H7 (cell line): Measurements from ENCODE around the gene TSHR. TPM values are rescaled to one million over a fixed set of nuclear protein-coding genes. Genes with fewer than 3 reads are reported as not detected.
"Not testable (repeated sequence)": the region's sequence is repeated elsewhere in the genome, so short reads cannot be mapped to it uniquely, and the experiment has no call there.

Source experiments
- DNase-seq: peaks from one replicate; pipeline ENCODE4 v3.0.0; 2012
- H3K27me3 ChIP-seq: 2 replicates; pipeline ENCODE4 v1.6.0; 2011; ENCODE audit warnings: mild to moderate bottlenecking, low read length; ENCODE audit not compliant: control insufficient read depth, insufficient read depth
- H3K36me3 ChIP-seq: replicated peaks from 2 replicates; pipeline ENCODE4 v1.5.1; 2011; ENCODE audit warnings: low read length; ENCODE audit not compliant: control insufficient read depth, insufficient read depth
- H3K4me3 ChIP-seq: 2 replicates; pipeline ENCODE4 v1.5.1; 2011; ENCODE audit warnings: low read depth, mild to moderate bottlenecking, control low read depth, low read length, moderate library complexity; ENCODE audit not compliant: insufficient read depth
- total RNA-seq: library from RNA; depleted of rRNA; stranded (reverse); fragments of >200 nt; shearing (Covaris generic); gene quantifications from 2 replicates; pipeline ENCODE4 v1.2.3, GENCODE V29; 2014

TSHR gene
- total RNA-seq, 1 experiment from 2014 or later: not detected

DNA sequence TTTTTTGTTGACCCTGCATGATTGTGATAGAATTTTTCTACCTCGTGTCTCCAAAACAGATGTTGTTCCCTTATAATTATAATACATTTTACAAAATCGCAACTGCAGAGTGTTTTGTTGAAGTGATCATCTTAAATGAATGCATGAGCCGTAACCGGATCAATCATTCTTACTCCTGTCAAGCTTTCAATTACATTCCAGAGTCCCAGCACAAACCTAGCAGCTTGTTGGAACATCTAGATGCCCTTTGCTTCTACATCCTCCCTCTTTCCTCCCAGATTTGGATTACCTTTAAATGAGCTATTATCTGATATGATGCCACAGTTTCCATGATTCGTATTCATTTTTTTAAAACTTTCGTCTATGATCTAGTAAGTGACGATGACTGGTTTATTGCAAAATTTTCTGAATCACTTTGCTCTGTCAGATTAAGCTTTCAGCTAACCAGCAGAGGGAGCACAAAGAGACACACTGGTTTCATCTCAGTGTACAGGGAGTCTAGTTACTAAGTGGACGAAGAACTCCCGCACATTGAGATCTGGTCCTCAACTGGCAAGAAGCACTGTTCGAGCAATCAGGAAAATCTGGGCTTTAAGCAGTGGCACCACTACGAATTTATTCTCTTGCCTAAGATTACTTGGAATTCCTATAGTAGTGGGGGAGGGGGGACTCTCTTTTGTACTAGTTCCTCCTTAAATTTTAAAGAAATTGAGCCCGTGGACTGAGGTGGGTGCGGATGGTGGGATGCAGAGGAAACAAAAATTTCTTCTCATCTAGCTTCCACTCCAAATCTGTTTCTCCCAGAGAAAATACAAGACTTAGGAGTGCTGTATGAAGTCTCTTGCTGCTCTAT, 40.9 kb downstream of the TSHR start:
- Histone ChIP-seq H3K4me3 (no peak overlapping the region), H3K27me3 (no peaks in the 10 kb centered on the region)
- peak; percentile 22 for DNase-seq

DNA sequence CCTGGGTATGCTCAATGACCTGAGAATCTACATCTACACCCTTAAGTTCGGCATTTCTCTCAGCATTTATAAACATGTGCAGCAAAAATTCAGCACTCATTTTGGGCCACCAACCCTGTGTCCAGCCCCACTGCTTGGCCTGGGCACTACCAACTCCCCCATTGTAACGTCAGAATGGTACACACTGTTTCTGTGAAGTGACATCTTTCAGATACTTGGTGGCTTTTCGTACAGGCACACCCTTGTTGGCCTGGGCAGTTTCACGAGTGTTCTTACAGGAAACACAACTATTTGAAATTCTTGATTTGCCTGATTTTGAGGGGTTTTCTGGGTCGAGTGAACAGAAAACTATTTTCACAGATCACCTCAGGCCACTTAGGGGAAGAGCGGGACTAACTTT, 46.0 kb downstream of the TSHR start:
- Histone ChIP-seq H3K36me3 (no peaks in the 10 kb centered on the region), H3K27me3 (no peaks in the 10 kb centered on the region), H3K4me3 (no peak overlapping the region)
- DNase-seq: no peak

More for the DNA sequence above, 40.9 kb downstream of the TSHR start:
- H3K36me3 ChIP-seq: no peaks in the 10 kb centered on the region

DNA sequence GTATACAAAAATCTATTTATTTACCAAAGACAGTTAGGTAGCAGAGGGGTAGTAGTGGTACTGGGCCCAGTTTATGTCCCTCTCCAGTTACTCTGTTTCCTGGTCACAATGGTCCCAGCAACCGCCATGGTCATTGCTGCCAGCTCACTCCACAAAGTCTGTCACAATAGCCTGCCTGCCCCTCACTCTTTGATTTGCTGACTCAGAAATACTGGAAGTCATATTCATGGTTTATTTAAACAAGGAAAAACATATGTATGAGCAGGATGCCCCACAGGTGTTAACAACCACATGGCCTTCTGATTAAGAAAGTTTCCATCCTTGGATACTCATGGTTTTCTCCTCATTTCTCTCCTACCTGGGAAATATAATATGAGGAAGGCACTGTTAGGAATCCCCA, 49.2 kb downstream of the TSHR start:
- Histone ChIP-seq H3K36me3 (no peaks in the 10 kb centered on the region), H3K27me3 (no peaks in the 10 kb centered on the region), H3K4me3 (no peak overlapping the region)
- no peak for DNase-seq

DNA sequence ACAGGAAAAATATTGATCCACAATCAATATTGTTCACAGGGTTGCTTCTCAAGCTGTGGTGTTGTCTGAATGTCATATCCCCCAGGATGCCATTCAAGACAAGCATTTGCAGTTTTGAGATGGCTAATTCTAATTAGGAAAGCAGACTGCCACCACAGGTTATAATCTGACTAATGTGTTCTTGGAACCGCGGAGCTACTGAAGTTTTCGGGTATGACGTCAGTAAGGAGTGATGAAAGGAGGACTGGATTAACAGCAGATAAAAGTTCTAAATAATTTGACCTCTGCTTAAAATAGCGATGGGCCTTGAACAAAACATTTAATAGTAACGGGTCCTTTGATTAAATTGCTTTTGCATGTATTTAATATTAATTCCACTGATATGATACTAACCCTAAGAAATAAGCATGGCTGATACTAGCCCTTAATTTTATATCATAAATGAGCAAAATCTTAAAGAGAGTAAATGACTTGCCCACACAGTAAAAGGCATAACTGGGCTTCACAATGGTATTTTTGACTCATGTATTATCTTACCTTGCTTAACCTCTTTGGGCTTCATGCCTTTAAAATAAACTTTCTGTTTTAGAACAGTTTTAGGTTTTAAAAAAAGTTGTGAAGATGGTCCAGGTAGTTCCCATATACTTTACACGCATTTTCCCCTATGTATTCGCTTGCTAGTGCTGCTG, 50.3 kb downstream of the TSHR start:
- H3K27me3 ChIP-seq: no peaks in the 10 kb centered on the region
- DNase-seq: no peak

DNA sequence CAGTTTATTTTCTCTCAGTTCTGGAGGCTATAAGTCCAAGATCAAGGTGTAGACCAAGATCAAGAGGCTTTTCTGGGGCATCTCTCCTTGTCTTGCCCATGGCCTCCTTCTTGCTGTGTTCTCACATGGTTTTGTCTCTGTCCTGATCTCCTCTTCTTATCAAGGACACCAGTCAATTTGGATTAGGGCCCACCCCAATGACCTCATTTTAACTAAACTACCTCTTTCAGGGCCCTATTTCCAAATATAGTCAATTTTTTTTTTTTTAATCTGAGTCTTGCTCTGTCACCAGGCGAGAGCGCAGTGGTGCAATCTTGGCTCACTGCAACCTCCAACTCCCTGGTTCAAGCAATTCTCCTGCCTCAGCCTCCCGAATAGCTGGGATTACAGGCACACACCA, 50.8 kb downstream of the TSHR start:
- Histone ChIP-seq H3K27me3 (no peaks in the 10 kb centered on the region), H3K4me3 (no peak overlapping the region), H3K36me3 (no peaks in the 10 kb centered on the region)
- no peak for DNase-seq

More for the DNA sequence above, 50.3 kb downstream of the TSHR start:
- H3K4me3 ChIP-seq: no peak overlapping the region
- H3K36me3 ChIP-seq: no peaks in the 10 kb centered on the region

DNA sequence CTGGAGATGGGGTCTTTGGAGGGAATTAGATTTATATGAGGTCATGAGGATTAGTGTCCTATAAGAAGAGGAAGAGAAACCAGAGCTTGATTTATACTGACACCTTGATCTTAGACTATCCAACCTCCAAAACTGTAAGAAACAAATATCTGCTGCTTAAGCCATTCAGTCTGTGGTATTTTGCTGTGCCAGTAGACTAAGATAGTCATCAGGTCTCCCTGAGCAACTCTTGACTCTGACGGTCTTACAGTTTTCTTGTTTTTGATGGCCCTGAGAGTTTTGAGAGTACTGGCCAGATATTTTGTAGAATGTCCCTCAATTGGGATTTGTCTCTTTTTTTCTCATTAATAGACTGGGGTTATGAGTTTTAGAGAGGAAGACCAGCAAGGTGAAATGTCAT, 51.7 kb downstream of the TSHR start:
- no peak for DNase-seq
- no peaks in the 10 kb centered on the region for H3K36me3 ChIP-seq
- H3K4me3 ChIP-seq: no peak overlapping the region
- no peaks in the 10 kb centered on the region for H3K27me3 ChIP-seq

DNA sequence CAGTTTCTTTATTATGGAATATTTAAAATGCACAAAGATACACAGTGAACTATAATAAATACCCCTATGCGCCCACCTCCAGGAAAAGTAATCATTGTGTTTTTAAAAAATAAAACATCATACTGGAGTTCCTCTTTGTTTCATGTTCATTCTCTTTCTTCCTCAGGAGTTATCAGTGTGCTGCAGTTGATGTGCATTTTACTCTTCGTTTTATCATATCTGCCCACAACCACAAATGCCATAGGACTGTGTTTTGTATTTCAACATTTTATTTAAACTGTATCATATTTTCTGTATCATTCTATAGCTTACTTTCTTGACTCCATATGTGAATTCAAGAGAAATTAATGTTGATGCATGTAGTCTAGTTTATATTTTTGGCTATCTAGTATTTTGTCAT, 53.9 kb downstream of the TSHR start:
- Histone ChIP-seq H3K4me3 (no peak overlapping the region), H3K36me3 (no peaks in the 10 kb centered on the region), H3K27me3 (no peaks in the 10 kb centered on the region)
- DNase-seq: no peak

DNA sequence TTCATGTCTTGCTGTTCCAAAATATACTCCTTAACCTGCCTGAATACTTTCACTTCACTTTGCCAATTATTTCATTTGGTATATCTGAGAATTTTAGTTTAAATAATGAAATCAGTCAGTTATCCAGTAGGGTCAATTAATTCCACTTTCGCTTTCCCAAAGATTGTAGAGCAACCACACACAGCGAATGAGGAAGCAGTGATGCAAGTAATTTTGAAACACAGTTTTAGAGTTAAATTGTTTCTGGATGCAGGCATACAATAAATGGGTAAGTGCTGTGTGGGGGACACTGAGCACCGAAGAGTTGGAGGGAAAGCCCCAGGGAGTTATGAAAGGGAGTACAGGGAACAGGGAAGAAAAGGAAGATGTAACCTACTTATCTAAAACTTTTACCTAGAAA, 62.8 kb downstream of the TSHR start:
- DNase-seq: no peak
- H3K4me3 ChIP-seq: no peak overlapping the region
- no peaks in the 10 kb centered on the region for H3K27me3 ChIP-seq
- H3K36me3 ChIP-seq: no peaks in the 10 kb centered on the region

DNA sequence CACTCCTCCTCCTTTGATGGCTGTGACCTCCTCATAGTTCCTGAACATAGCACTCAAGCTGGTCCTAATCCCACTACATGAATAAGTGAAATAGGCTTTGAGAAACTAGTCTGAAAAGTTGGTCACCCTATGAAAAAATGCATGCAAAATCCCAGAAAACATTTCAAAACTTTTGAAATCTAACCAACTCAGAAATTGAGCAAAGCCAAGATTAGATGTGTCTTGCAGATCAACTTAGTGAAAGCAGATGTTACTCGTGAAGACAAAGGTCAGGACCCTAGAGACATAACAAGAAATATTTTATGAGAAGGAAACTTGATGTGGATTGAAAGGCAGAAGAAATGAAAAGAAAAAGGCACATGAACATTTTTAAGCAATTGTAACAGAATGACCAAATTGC, 63.3 kb downstream of the TSHR start:
- Histone ChIP-seq H3K4me3 (no peak overlapping the region), H3K27me3 (no peaks in the 10 kb centered on the region), H3K36me3 (no peaks in the 10 kb centered on the region)
- DNase-seq: no peak

DNA sequence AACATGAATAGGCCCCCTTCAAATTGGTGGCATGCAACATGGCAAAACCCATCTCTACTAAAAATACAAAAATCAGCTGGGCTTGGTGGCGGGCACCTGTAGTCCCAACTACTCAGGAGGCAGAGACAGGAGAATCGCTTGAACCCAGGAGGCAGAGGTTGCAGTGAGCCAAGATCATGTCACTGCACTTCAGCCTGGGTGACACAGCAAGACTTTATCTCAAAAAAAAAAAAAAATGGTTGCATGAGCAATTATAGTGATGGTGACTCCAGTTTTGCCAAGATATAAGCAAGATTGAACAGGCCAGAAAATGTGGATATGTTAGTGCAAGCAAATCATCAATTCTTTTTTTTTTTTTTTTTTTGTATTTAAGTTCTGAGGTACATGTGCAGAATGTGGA, 63.7 kb downstream of the TSHR start:
- not testable (repeated sequence) for H3K36me3 ChIP-seq, H3K27me3 ChIP-seq, H3K4me3 ChIP-seq, DNase-seq

DNA sequence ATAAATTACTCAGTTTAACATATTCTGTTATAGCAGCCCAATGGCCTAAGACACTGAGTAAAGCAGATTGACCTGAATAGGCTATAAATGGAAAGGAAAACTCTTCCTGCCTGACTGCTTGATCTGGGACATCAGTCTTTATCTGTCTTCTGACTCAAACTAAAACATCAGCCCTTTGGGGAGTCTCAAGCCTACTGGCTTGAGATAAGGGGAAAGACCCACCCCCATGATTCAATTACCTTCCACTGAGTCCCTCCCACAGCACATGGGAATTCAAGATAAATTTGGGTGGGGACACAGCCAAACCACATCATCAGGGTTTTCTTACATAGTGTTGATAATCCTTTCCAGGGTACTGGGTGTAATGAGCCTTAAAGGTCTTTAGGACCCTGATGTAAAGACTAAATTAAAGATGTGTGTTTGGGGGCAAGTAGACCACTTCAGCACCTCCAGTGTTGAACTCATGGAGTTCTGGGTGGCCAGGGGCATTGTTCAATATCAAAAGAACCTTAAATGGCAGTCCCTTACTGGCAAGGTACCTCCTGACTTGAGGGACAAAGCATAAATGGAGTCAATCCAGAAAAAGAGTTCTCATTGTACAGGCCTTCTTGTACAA, 67.8 kb downstream of the TSHR start:
- no peak overlapping the region for H3K4me3 ChIP-seq
- no peaks in the 10 kb centered on the region for H3K36me3 ChIP-seq
- no peak for DNase-seq

DNA sequence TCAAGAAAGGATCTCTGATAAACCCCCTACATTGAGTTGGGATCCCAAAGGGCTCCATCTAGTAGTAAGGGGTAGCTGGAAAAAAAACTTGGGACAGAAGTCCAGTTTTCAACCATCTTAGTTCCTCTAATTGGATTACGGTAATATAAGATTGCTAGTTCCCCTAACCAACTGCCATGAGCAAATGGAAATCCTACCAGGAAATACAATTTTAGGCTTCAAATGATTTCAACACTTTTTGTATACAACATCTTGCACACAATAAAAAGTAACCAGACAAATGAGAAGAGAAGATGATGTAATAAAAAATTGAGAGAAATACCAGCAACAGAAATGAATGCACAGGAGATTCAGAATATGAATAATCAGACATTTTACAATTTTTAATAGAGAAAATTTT, 73.0 kb downstream of the TSHR start:
- DNase-seq: no peak
- Histone ChIP-seq H3K4me3 (no peak overlapping the region), H3K27me3 (no peaks in the 10 kb centered on the region), H3K36me3 (no peaks in the 10 kb centered on the region)

More for the DNA sequence above, 67.8 kb downstream of the TSHR start:
- H3K27me3 ChIP-seq: no peaks in the 10 kb centered on the region

DNA sequence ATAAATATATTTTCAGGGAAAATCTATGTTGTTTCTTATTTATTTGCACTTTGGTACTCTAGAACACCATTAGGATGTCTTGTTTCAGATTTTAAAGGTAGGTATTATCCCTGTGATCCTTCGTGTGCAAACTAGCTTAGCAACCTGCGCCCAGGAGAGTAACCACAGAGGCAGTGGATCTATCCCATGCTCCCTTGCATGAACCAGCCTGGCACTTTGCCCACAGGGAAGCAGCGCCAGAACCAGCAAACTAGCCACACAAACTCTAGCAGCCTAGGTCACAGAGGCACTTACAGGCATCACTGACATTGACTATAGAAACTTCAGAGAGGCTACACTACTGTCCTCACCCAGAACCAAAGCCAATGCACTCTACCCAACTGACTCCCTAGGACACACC, 76.1 kb downstream of the TSHR start:
- Histone ChIP-seq H3K27me3 (no peaks in the 10 kb centered on the region), H3K4me3 (no peak overlapping the region), H3K36me3 (no peaks in the 10 kb centered on the region)
- DNase-seq: no peak

DNA sequence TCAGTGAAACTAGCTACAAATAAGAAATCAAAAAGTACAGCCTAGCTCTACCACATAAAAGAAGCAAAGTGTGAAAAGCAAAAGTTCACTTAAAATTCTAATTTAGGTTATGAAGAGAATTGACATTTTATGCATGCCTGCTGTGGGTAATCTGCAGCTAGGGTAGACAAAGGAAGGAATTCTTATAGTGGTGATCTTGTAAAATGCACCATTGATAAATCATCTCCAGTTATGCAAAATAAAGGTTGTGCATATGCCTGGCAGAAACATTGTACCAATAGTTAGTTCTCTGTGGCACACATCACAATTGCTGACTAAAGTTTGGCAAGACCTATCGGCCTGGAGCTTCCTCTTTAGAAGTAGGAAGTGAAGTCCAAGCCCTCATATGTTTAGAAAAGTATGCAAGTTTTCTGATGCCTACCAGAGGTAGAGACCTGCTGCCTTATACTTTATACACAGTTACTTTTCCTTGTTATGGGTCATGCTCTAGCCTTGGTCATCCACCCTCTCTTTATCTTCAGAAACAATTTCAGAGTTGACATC, 78.3 kb downstream of the TSHR start:
- H3K4me3 ChIP-seq: no peak overlapping the region
- no peaks in the 10 kb centered on the region for H3K27me3 ChIP-seq
- DNase-seq: no peak
- H3K36me3 ChIP-seq: no peaks in the 10 kb centered on the region

DNA sequence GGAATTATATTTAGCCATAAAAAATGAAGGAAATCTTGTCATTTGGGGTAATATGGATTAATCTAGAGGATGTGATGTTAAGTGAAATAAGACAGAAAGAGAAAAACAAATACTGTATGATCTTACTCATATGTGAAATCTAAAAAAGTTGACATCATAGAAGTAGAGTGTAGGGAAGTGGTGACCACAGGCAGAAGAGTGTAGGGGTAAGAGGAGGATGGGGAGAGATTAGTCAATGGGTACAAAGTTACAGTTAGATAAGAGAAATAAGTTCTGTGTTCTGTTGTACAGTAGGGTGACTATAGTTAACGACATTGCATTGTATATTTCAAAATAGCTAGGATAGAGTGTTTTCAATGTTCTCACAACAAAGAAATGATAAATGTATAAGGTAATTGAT, 87.0 kb downstream of the TSHR start:
- H3K36me3 ChIP-seq: no peaks in the 10 kb centered on the region
- no peaks in the 10 kb centered on the region for H3K27me3 ChIP-seq
- no peak overlapping the region for H3K4me3 ChIP-seq
- DNase-seq: no peak
